WERI-Rb-1 (cell line): Measurements from ENCODE around the gene PPP1R17.

Experiments
- DNase-seq: peaks from one replicate; pipeline ENCODE4 v3.0.0-alpha.2; 2020
- H3K27ac ChIP-seq: fragments of 250-450 bp; sonication (Bioruptor Pico); 2 replicates; pipeline ENCODE4 v1.5.1; 2020; ENCODE audit warnings: mild to moderate bottlenecking, moderate library complexity
- H3K27me3 ChIP-seq: fragments of 250-450 bp; sonication (Bioruptor Pico); 2 replicates; pipeline ENCODE4 v1.5.1; 2021; ENCODE audit warnings: mild to moderate bottlenecking, low read depth, moderate library complexity; ENCODE audit not compliant: insufficient read depth, severe bottlenecking
- H3K36me3 ChIP-seq: fragments of 250-450 bp; sonication (Bioruptor Pico); 2 replicates; pipeline ENCODE4 v1.5.1; 2020; ENCODE audit warnings: mild to moderate bottlenecking, moderate library complexity
- H3K4me3 ChIP-seq: 2 replicates; pipeline ENCODE4 v1.5.1; 2011; ENCODE audit warnings: low read depth, mild to moderate bottlenecking, control low read depth, low read length
- H3K9me3 ChIP-seq: fragments of 250-450 bp; sonication (Bioruptor Pico); 2 replicates; pipeline ENCODE4 v1.5.1; 2021; ENCODE audit warnings: mild to moderate bottlenecking, moderate library complexity; ENCODE audit not compliant: severe bottlenecking
- TF ChIP-seq, protein P1 (sequence below): IDR thresholded peaks from 2 replicates; pipeline ENCODE4 v1.5.1; 2011; ENCODE audit warnings: low read depth, mild to moderate bottlenecking, control low read depth, inconsistent platforms, low read length

Gene PPP1R17

DNA sequence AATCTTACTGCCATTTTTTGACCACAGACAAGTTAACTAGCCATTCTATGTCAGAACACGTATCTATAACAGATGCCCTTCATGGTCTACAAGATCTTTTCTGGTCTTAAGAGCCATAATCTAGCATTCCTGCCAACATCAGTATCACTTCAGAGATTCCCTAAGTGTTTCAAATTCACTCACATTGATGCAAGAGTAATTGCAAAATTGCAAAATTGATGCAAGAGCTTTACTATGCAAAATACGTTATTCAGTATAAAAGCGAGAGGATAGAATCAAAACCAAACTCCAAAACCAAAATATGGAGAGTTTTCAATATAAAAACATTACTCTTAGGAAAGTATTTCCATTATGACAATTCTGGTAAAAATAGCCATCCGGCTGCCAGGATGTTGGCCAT is 38.1 kb upstream of the PPP1R17 start:
- H3K27me3 ChIP-seq = peaks cover 6% of the 10 kb centered on the region
- H3K36me3 ChIP-seq = no peaks in the 10 kb centered on the region

DNA sequence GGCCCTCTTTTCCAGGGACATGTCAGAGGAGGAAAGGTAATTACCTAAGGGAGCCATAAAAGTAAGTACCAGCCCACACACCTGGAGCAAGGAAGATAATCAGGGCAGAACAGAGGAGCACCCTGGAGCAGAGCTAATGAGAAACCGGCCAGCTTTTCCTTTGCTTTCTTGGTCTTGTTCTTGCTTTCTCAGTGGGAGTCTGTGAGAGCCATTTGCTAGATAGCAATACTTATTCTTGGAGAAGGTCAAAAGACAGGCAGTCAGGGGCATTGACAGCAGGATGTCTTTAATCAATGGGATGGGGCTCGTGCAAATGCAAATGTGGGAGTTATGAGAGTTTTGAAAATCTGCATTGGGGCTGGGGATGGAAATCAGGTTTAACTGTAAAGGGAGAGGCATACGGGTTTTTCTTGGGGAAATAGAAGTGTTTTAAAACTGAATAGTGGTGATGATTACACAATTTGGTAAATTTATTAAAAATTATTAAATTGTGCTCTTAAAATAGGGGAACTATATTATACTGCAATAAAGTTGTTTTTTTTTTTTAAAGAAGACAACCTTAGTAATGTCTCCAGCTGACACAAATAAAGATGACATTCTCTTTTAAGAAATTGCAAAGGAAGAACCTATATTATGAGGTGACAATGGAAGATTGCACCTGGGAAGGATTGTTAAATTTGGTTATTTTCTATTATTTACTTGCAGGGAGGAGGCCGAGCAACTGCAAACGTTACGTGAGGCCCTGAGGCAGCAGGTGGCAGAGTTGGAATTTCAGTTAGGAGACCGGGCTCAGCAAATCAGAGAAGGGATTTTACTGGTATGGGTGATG is 35.6 kb upstream of the PPP1R17 start:
- no peak overlapping the region for H3K4me3 ChIP-seq
- no peak for DNase-seq
- H3K27ac ChIP-seq = no peak overlapping the region
- H3K36me3 ChIP-seq = no peaks in the 10 kb centered on the region
- H3K9me3 ChIP-seq = no peaks in the 10 kb centered on the region
- TF ChIP-seq, protein P1, sequence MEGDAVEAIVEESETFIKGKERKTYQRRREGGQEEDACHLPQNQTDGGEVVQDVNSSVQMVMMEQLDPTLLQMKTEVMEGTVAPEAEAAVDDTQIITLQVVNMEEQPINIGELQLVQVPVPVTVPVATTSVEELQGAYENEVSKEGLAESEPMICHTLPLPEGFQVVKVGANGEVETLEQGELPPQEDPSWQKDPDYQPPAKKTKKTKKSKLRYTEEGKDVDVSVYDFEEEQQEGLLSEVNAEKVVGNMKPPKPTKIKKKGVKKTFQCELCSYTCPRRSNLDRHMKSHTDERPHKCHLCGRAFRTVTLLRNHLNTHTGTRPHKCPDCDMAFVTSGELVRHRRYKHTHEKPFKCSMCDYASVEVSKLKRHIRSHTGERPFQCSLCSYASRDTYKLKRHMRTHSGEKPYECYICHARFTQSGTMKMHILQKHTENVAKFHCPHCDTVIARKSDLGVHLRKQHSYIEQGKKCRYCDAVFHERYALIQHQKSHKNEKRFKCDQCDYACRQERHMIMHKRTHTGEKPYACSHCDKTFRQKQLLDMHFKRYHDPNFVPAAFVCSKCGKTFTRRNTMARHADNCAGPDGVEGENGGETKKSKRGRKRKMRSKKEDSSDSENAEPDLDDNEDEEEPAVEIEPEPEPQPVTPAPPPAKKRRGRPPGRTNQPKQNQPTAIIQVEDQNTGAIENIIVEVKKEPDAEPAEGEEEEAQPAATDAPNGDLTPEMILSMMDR = no peak
- H3K27me3 ChIP-seq = no peaks in the 10 kb centered on the region

More for the DNA sequence above, 38.1 kb upstream of the PPP1R17 start:
- TF ChIP-seq, protein P1 = no peak
- Histone ChIP-seq H3K9me3 (no peaks in the 10 kb centered on the region), H3K27ac (no peak overlapping the region), H3K4me3 (no peak overlapping the region)
- no peak for DNase-seq

DNA sequence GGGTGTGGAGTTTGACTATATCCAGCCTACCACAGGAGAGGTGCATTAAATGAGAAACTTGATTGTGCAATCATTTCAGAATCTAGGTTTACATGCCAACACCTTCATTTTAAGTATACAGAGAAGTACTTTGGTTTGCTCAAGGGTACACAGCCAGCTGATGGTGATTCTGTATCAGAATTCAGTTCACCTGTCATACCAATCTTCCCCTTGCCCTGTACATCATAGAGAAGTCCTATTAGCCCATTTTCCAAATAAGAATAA is 35.0 kb upstream of the PPP1R17 start:
- Histone ChIP-seq H3K27ac (no peak overlapping the region), H3K4me3 (no peak overlapping the region), H3K27me3 (no peaks in the 10 kb centered on the region), H3K9me3 (no peaks in the 10 kb centered on the region), H3K36me3 (no peaks in the 10 kb centered on the region)
- TF ChIP-seq, protein P1 = no peak
- no peak for DNase-seq

DNA sequence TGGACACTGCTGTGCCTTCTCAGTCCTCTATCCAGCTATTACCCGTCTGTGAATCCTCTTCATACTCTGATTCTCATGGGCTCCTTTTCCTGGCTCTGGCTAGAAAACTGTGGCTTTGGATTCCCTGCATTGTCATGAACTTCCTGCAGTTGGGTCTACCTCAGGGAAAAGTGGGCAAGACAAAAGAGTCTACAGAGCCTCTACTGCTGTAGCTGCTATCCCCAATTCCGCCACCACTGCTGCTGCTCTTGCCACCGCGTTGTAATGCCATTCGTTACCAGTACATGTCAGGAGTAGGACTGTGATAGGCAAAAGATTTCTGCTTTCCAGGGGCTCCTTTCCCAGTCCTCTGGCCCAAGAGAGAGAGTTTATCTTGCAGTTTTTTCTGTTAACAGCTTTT is 23.9 kb upstream of the PPP1R17 start:
- Histone ChIP-seq H3K27me3 (peaks cover 14% of the 10 kb centered on the region), H3K4me3 (no peak overlapping the region), H3K27ac (no peak overlapping the region), H3K36me3 (no peaks in the 10 kb centered on the region), H3K9me3 (no peaks in the 10 kb centered on the region)
- no peak for DNase-seq
- TF ChIP-seq, protein P1 = 0 out of 2 replicates have a peak, but pooled peaks have one; percentile 10

DNA sequence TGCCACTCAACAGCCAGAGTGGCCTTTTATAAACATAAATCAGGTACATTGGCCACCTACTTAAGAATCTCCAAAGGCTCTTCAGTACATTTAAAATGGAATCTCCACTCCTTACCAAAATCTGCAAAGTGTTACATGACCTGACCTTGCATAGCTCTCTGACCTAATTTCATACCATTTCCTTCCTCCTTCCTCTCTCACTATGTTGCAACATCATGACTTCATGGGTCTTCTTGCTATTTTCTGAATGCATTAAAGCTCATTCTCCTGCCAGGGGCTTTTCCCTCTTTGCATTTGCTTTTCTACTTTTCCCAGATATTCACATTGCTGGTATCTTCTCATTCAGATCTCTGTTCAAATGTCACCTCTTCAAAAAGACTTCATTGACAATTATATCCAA is 22.1 kb upstream of the PPP1R17 start:
- TF ChIP-seq, protein P1 = no peak
- H3K36me3 ChIP-seq = no peaks in the 10 kb centered on the region
- peaks cover 14% of the 10 kb centered on the region for H3K27me3 ChIP-seq
- no peak for DNase-seq
- no peaks in the 10 kb centered on the region for H3K9me3 ChIP-seq
- H3K27ac ChIP-seq = no peak overlapping the region
- H3K4me3 ChIP-seq = no peak overlapping the region

DNA sequence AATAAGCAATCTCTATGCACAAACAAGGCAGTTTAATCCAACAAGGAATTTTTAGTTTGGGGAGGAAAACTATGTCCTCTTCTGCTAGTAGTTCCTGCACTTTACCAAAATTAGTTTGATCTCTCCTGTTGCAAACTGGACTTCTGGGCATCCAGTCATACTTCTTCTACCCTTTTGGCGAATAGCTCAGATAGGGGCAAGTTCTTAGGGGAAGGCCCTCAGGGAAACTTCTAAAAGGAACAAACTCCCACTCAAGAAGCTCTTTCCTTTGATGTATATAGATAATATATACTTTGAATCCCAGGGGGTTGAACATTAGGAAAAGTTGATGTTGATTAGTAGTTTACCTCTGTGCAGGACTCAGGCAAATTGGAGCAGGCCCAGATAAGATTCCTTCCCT is 21.5 kb upstream of the PPP1R17 start:
- DNase-seq = no peak
- no peak overlapping the region for H3K4me3 ChIP-seq
- TF ChIP-seq, protein P1 = no peak

More for the DNA sequence above, 21.5 kb upstream of the PPP1R17 start:
- H3K27me3 ChIP-seq = peaks cover 14% of the 10 kb centered on the region
- peaks cover 2% of the 10 kb centered on the region for H3K9me3 ChIP-seq
- H3K27ac ChIP-seq = no peak overlapping the region
- no peaks in the 10 kb centered on the region for H3K36me3 ChIP-seq
